GM18517 (cell line): Measurements from ENCODE around the gene A4GNT.

Experiments
- ATAC-seq: cut with Tn5 transposase; IDR thresholded peaks from one replicate; pipeline ENCODE4 v1.9.1; 2021; ENCODE audit warnings: mild to moderate bottlenecking, moderate library complexity; ENCODE audit not compliant: unreplicated experiment

Gene A4GNT

GRCh38 chr3:138081371-138082084 is 50.7 kb downstream of the A4GNT start:
- no peak for ATAC-seq

GRCh38 chr3:138079901-138080300 is 52.3 kb downstream of the A4GNT start:
- no peak for ATAC-seq

- no peak for ATAC-seq
These were observed 53.3 kb downstream of the A4GNT start for GRCh38 chr3:138078901-138079344.

GRCh38 chr3:138078096-138078495 is 54.1 kb downstream of the A4GNT start:
- no peak for ATAC-seq
